T-helper 9 cell (primary cell): ENCODE data around the gene ZNF518A.

Experiments used
- DNase-seq: peaks from one replicate; pipeline ENCODE4 v3.0.0-alpha.2; 2020
- total RNA-seq, 2 donors: gene quantifications; one replicate each; lab custom pipeline; 2026; lab: John Stamatoyannopoulos, UW

ZNF518A gene, protein sequence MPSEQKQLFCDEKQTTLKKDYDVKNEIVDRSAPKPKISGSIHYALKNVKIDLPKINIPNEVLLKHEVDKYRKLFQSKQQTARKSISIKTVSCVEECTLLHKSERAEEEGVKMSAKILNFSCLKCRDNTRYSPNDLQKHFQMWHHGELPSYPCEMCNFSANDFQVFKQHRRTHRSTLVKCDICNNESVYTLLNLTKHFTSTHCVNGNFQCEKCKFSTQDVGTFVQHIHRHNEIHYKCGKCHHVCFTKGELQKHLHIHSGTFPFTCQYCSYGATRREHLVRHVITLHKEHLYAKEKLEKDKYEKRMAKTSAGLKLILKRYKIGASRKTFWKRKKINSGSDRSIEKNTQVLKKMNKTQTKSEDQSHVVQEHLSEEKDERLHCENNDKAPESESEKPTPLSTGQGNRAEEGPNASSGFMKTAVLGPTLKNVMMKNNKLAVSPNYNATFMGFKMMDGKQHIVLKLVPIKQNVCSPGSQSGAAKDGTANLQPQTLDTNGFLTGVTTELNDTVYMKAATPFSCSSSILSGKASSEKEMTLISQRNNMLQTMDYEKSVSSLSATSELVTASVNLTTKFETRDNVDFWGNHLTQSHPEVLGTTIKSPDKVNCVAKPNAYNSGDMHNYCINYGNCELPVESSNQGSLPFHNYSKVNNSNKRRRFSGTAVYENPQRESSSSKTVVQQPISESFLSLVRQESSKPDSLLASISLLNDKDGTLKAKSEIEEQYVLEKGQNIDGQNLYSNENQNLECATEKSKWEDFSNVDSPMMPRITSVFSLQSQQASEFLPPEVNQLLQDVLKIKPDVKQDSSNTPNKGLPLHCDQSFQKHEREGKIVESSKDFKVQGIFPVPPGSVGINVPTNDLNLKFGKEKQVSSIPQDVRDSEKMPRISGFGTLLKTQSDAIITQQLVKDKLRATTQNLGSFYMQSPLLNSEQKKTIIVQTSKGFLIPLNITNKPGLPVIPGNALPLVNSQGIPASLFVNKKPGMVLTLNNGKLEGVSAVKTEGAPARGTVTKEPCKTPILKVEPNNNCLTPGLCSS (N-terminal part only)
- 46.1 to 72.1 reads per million in 2 donors for total RNA-seq

DNA sequence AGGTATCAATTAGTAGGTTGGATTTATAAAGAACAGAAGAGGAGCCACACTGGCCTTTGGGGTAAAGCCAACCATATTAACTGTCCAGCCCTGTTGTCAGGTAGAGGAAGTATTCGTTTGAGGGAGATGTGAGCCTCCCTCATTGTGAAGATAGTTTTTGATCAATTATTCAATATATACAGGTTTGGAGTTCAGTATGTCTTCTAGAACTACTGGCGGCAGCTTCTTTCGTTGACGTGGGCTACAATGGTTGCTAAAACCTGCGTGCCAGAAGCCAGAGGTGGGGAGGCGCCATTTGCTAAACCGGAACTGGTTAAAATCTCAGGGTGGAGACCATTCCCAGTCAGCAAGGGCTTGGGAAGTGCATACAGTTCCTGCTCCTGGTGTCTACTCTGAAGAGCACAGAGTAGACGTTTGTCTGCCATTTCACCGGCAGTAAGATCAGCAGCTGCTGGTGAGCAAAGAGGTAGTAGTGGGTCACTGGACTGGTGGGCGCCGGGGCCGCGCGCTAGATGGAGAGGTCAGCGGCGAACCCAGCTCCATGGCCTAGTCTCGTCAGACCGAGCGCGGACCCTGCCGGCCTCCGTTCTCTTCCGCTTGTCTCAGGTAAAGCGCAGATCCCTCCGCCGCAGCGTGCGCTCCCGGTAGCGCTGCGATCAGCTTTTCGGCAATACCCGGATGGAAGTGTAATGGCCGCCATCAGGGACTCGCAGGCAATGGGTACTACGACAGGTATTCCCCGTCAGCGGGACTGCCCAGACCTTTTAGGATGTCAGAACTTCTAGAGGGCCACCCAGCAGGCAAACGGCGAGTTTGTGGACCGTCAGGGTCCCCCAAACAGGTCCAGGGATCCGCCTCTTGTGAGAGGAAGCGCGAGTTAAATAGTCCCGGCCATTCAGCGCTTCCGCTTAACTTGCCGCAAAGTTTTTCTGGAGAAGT, at the start of gene ZNF518A:
Gene ZNF518A, plus strand, starts transcription at position 911 of the 939 bp plus-strand sequence. CDS start 26,026 bp downstream, outside the sequence.
- DNase-seq: peak; percentile 77

DNA sequence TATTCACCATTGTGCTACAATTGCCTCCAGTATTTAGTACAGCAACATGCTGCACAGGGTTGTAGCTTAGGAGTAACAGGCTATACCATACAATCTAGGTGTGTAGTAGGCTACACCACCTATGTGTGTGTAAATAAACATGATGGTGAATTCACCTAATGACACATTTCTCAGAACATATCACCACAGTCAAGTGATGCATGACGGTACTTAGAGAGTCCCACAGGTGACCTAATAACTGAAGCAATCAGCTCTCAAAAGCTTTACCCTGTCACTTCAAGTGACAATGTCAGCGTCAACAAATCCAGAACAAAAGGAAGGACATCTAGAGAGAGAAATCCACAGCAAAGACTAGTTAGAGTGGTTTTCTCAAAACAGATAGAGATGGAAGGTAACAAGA, 47.9 kb upstream of the ZNF518A start:
- DNase-seq: no peak

DNA sequence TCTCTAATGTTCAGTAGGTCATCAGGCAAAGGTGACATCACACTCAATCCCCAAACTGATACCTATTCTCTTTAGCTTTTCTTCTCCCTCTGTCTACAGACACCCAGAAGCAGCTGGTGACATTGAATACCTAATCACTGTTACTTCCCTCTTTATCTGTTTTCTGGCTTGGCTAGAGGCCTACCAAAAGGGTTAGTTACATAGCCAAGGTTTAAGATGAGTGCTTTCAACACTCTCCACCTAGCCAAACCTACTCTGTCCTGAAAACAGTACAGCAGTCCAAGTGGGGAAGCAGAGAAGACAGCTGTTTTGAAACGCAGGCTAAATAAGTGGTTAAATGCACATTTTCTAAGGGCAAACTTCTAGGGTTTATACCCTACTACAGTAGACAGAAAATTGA, 47.3 kb upstream of the ZNF518A start:
- no peak for DNase-seq

DNA sequence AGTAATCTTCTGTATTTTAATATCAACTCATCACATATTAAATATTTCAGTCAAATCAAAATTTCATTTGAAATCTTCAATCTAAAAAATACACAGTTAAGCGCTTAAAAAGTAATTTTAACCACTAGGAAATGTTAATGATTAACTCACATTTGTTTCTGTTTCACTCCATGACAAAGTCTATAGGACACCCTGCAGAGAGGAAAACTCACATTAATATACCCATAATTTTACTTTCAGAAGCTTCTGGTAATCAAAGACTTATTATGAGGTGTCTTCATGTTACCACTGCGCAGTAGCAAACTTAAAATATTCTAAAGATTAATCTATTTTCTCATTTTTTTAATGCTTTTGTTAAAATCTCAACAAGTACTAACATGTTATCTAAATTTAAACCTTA, 41.0 kb upstream of the ZNF518A start:
- DNase-seq: no peak

DNA sequence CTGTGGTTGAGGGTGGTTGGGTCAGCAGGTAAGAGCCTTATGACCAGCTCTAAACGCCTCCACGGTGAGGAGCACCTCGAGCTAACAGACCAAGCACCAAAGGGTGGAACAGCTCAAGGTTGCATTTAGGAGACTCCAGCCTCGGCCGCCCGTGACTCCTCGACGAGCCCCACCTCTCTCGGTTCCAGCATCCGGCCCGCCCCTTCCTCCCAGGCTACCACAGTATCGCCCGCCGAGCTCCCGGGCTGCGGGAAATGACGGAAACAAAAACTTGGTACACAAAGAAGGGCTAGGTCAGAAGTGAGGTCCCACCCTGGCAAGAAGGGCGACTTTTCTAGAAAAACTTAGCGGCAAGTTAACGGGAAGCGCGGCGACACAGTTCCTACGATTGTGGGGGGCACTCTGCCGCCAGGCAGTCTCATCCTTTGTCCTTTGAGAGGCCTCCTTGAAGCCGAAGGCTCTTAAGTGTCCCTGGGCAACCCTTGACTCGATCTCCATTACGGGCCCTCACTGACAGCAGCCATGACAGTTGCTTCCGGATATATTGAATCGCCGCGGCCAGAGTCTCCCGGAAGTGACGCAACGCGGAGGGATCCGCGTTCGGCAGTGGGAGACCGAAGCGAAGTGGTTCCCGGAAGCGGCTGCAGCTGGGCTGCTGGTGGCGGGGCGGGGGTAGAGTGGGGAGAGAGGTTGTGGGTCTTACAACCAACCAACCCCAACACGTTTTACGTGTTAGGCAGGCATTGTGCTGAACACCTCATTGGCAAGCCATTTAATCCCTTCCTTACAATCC, 40.2 kb upstream of the ZNF518A start:
- DNase-seq: peak; percentile 79

DNA sequence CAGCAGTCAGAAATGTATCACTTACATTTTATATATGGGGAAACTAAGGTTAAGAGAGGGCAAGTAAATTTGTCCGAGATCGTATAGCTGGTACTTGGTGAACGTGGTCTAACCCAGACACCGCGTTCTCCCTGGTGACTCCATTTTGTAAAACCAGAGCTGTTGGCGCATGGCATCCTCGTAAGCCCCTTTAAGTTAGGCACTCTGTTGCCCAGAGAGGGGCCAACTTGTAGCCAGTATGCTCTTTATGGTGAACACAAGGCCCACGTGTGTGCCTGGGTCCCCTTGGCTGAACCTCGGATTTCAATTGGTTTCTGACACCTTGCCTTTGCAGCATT, 39.7 kb upstream of the ZNF518A start:
- DNase-seq: no peak

DNA sequence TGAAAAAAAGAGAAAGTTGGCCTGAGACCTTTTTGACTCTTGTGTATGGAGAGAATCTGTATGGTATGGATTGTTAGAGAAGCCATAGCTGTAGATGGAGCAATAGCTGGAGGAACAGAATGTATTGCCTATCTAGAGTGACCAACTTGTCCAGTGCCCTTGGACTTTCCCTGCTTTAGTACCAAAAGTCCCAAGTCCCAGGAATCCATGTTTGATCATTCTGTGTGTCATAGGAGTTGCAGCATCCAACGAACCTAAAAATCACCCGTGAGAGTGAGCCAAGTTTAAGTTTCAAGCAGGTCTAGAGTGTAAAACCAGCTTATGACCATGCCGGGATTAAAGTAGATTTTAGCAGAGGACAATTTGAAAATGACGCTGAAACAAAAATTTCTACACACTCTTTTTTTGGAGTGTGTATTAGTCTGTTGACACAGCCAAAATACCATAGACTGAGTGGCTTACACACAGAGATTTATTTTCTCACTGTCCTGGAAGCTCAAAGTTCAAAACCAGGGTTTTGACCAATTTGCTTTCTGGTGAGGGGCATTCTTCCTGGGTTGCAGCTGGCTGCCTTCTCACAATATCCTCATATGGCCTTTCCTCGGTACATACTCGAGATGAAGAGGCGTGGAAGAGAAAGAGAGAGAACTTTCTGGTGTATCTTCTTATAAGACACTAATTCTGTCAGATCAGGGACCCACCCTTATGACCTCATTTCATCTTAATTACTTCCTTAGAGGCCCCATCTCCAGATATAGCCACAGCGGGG, 36.9 kb upstream of the ZNF518A start:
- DNase-seq: no peak

DNA sequence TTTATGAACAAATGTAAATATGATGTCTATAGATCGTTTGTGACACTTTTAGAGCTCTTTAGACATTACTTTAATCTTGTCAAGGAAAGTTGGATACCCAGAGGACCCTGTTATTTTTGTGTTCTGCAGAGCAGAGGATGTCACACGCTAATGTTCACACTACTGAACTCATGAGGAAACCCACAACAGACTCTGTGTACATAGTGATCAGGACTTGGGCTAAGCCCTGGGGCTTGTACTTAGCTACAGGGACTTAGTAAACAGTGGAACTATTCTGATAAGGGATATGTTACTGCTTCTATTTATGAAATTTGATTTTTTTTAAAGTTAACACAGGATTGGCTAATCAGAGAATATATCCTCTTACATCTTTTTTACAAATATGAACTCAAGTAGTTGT, 36.1 kb upstream of the ZNF518A start:
- DNase-seq: no peak

DNA sequence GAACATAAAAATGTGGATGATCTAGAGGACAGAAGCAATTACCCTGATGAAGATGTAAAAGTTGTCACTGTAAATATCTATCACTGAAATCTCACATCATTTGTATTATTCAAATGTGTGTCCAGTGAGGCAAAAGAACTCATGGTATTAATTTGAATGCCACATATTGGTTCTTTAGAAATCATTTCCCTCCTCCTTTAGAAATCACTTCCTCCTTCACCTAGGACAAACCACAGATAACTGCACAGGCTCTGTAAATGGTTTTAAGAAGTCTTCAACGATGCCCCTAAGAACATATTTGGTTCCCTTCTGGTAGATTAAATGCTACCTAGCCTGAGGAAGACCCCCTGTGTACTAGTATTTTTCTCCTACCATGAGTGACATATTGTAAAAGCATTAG, 33.1 kb upstream of the ZNF518A start:
- DNase-seq: no peak

DNA sequence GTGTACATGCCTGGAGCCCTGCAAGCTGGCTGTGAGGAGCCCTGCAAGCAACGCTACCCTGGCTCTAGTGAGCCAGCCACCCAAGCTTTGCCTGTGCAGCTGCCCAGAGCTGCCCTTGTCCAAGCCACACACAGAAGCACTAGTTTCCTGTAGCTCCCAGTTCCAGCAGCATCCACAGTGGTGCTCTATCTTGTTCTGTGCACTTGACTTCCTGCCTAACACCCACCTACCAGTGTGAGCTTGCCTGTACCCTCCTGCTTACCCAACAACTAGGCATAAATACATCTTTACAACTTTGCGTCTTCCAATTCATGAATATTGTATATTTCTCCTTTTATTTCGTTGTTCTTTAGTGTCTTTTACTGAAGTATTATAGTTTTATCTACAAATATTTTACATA, 32.2 kb upstream of the ZNF518A start:
- no peak for DNase-seq

DNA sequence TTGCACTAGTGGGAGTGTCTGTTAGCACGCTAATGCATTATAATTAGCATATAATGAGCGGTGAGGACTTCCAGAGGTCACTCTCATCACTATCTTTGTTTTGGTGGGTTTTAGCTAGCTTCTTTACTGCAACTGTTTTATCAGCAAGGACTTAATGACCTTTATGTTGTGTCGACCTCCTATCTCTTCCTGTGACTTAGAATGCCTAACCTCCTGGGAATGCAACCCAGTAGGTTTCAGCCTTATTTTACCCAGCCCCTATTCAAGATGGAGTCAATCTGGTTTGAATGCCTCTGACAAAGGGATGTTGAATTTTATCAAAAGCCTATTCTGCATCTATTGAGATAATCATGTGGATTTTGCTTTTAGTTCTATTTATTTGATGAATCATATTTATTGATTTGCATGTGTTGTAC, 22.5 kb upstream of the ZNF518A start:
- no peak for DNase-seq

DNA sequence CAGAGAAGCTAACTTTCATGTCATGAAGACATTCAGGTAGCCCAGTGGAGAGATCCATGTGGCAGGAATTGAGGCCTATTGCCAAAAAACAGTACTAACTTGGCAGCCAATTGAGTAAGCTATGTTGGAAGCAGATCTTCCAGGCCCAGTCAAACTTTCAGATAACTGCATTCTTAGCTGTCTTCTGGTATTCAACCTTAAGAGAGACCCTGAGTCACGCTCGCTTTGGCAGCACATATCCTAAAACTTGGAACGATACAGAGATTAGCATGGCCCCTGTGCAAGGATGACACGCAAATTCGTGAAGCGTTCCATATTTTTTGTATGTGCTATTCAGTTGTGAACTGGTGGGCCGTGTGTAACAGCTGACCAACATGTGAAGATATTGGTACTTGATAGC, 17.6 kb upstream of the ZNF518A start:
- no peak for DNase-seq

DNA sequence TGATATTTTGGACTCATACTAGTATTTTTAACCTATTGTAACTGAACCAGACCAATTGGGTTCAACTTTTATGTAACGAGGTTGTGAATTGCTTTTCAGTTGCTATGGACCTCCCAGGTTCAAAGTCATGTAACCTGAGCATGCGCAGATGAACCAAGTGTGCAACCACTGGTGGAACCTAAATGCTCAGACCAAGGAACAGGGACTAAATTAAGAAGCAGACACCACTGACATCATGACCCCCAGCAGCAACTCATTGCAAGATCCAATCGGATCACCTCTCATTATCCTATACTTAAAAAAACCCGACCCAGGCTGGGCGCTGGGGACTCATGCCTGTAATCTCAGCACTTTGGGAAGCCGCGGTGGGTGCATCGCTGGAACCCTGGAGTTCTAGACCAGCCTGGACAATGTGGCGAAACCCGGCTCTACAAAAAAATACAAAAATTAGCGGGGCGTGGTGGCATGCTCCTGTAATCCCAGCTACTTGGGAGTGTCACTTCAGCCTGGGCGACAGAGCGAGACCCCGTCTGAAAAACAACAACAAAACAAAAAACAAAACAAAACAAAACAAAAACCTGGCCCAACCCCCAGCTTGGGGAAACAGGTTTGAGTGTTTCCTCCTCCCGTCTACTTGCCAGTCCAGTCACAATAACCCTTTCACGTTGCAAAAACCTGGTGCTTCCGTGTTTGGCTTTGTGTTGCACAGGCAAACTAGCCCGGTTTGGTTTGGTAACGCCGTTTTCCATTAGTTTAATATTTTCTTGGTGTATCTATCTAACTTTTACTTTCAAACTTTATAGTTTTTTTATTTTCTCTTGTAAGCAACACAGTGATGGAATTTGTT, 11.3 kb upstream of the ZNF518A start:
- no peak for DNase-seq

DNA sequence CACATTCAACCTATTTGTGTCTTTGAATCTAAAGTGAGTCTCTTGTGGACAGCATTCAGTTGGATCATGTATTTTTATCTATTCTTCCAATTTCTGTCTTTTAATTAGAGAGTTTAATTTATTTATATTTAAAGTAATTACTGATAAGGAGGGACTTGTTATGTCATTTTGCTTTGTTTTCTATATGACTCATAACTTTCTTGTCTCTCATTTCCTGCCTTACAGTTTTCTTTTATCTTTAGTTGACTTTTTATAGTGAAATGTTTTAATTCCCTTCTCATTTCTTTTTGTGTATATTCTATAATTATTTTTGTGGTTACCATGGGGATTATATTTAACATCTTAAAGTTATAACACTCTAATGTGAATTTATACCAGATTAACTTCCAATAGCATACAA, 7.3 kb upstream of the ZNF518A start:
- DNase-seq: no peak

DNA sequence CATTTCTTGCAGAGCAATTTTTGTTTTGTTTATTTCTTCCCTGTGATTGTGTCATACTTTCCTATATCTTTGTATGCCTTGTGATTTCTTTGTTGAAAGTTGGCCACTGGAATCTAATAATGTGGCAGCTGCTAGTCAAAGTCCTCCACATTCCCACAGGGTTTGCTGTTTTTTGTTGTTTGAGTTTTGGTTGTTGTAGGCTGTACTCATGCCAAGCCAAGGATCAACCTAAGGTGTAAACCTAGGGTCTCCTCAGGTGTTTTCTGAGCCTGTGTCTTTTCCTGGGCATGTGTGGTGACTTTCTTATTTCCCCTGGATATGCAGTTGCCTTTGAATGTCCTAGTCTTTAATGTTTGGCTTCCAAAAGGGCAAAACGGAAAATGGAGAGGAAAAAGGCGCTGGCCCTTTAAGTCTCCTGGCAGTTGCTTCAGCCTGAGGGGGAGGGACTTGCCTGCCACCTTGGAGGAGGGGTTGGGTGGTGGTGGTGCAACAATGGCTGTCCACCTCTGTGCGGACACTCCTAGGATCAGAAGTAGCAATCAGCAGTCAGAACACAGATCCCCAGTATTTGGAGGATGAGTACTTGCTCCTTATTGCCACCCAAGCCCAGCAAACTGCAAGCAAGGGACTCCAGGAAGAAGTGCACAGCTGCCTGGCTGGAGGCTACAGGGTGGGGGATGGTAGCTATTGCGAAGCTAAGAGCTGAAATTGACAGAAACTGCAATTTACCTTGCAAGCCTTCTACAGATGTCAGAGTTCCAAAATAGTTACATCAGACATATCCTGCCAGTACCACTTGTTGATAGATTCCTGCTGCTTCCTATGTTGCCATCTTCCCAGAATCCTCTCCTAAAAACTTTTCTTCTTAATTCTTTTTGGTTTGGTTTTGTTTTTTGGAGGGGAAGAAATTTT, 5.6 kb upstream of the ZNF518A start:
- no peak for DNase-seq

DNA sequence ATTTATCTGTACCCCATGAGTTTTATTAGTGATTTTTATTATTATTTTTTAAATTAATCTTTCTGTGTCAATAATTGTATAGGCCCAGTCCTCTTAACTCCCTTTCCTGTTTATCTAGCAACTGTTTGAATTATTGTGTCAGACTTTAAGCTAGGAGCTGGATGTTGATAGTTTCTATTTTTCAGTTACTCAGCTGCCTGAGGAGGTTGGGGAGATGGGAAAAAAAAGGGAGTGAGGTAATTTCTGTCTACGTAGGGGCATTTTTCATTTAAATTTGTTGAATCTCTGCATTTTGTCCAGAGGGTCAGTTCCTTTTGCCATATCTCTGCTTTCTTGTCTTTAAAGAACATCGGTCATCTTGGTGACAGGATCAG, 5.0 kb upstream of the ZNF518A start:
- no peak for DNase-seq

DNA sequence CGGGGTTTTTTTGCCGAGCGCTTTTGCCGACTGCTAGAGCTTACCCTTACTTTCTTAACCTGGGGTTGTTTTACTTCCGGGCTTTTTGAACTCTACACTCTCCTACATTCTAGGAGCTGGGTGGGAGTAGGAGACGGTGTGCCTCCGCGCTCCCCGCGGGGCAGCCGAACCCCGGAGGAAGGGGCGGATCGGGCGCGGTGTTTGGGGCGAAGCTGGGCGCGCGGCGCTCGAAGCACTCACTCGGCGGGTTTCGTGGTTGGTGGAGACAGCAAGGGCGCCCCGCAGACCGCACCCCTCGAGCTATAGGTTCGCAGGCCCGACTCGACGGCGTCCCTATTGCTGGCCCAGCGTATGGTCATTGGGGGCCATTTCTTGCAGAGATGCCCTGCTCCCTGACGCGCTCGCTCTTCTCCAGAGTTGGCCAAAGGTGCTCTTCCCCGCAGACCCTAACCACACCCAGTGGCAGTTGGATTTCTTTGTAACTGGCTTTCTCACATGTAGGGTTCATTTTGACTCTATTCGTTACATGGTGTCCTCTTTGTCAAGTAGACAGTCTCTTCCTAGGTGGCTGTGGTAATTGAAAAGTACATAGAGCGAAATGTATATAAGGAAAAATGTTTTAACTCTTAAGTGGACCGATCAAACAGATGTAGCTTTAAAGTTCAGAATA, 364 bp downstream of the ZNF518A start:
- peak; percentile 51 for DNase-seq

DNA sequence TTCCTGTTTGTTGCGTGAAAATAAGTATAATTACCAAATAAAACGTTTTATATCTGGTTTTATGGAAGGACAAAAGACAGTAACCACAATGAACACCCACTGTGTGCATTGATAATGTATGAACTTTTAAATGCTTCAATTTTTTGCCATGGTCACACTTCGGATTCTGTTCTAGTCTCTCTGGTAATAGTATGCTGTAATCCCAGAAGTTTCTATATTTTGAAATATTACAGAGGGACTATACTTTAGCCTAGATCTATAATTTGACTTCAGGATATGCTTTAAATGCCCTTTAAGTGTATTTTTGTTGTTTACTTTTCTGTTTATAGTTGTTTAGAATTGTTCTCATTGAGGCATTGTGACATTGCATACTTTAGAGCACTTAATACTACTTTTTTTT, 1.5 kb downstream of the ZNF518A start:
- no peak for DNase-seq
